ENCODE results near the gene CHTF8.
A peak's percentile ranks its signal among the peaks of the same experiment; 100 is the strongest.

Gene CHTF8

DNA sequence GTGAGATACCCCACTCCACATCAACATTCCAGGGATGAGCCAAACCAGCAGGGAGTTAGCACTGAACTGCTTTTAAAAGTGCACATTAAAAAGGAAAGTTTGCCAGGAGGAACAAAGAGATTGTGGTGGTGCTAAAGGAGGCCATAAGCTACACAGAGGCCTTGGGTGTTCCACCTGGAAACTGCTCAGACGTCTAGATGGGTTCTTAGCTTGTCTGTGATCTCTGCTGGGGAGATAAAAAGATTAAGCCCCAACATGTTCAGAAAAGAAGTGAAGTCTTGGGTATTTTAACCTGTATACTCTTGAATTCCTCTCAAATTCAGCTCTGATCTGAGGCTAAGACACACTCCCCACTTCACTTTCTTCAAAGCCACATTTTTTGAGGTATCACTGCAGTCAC is 16.6 kb downstream of the CHTF8 start:
- DNase-seq (ENCODE audit: low read depth): no peak
- H3K4me3 ChIP-seq (ENCODE audit: low read depth, low read length): no peak overlapping the region
- no peak for TF ChIP-seq CTCF (IDR thresholded peaks at IDR 0.05; ENCODE audit: control insufficient read depth, extremely low read depth, insufficient read depth)

- H3K4me3 ChIP-seq (ENCODE audit: low read depth, low read length): no peak overlapping the region
- no peak for TF ChIP-seq CTCF (IDR thresholded peaks at IDR 0.05; ENCODE audit: control insufficient read depth, extremely low read depth, insufficient read depth)
- DNase-seq (ENCODE audit: low read depth): no peak
These were observed 17.0 kb downstream of the CHTF8 start for GRCh38 chr16:69115361-69115760.

DNA sequence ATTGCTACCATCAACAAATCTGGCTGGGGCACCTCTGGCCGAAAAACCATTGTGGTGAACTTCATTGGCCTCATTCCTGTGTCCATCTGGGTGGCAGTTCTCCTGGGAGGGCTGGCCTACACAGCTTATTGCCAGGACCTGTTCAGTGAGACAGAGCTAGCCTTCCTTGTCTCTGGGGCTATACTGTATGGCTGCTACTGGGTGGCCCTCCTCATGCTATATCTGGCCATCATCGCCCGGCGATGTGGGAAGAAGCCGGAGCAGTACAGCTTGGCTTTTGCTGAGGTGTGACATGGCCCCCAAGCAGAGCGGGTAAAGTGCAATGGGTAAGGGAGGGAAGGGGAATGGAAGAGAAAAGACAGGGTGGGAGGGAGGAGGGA is 17.4 kb downstream of the CHTF8 start:
- DNase-seq (ENCODE audit: low read depth): no peak
- TF ChIP-seq CTCF (IDR thresholded peaks at IDR 0.05; ENCODE audit: control insufficient read depth, extremely low read depth, insufficient read depth): no peak
- H3K4me3 ChIP-seq (ENCODE audit: low read depth, low read length): no peak overlapping the region

DNA sequence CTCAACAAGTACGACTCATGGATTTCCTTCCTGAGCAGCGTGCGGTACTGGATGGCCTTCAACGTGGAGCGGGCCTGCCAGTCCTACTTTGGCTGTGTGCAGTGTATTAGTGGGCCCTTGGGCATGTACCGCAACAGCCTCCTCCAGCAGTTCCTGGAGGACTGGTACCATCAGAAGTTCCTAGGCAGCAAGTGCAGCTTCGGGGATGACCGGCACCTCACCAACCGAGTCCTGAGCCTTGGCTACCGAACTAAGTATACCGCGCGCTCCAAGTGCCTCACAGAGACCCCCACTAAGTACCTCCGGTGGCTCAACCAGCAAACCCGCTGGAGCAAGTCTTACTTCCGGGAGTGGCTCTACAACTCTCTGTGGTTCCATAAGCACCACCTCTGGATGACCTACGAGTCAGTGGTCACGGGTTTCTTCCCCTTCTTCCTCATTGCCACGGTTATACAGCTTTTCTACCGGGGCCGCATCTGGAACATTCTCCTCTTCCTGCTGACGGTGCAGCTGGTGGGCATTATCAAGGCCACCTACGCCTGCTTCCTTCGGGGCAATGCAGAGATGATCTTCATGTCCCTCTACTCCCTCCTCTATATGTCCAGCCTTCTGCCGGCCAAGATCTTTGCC is 17.9 kb downstream of the CHTF8 start:
- no peak overlapping the region for H3K4me3 ChIP-seq (ENCODE audit: low read depth, low read length)
- no peak for TF ChIP-seq CTCF (IDR thresholded peaks at IDR 0.05; ENCODE audit: control insufficient read depth, extremely low read depth, insufficient read depth)
- DNase-seq (ENCODE audit: low read depth): no peak

GRCh38 chr16:69113216-69113615 is 19.2 kb downstream of the CHTF8 start:
- H3K4me3 ChIP-seq (ENCODE audit: low read depth, low read length): no peak overlapping the region
- no peak for DNase-seq (ENCODE audit: low read depth)
- TF ChIP-seq CTCF (IDR thresholded peaks at IDR 0.05; ENCODE audit: control insufficient read depth, extremely low read depth, insufficient read depth): no peak

DNA sequence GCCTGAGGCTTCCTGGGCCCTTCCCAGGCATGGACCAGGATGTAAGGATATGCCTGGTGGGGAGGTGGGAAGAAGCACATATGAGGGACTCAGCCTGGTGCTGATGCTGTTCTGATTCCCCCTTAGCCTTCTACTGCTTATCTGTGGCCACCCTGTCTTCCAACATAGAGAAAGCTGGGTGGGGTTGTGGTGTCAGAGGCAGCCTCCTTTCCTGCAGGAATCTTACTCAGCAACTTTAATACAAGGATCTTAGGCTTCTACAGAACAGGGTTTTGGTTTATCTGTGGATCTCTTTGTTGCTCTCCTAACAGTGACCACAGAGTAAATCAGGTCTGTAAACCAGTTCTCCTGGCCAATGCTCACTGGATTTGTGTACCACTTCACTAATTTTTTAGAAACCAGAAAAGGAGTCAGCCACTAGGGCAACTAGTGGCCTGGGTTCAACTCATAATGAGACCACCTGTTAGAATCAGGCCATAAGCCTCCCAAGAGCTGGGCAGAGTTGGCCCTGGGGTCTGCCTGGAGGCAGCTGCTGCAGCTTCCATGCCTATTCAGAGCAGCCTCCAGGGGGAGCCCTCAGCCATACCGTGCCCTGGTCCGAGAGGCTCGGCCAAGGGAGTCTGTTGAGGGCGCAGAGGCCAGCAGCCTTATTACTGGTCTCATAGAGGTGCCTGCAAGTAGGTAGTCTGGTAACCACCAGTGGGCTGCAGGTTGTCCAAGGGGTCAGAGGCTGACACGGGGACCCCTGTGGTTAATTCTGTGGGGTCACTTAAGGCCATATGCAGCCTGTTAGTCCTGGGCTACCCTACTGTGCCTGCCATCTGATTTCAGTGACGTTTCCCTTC is 19.9 kb downstream of the CHTF8 start:
- TF ChIP-seq CTCF (IDR thresholded peaks at IDR 0.05; ENCODE audit: control insufficient read depth, extremely low read depth, insufficient read depth): peak; percentile 78
- DNase-seq (ENCODE audit: low read depth): no peak
- H3K4me3 ChIP-seq (ENCODE audit: low read depth, low read length): no peak overlapping the region
